OCI-LY1 (cell line): ENCODE measurements around the gene CDC25C.

Experiments
- H2AFZ ChIP-seq: fragments of 200-600 bp; sonication (generic), shearing (Covaris generic); 2 replicates; pipeline ENCODE4 v1.6.0; 2014; ENCODE audit warnings: antibody characterized with exemption, mild to moderate bottlenecking, low read length
- H3F3A ChIP-seq: fragments of 200-600 bp; sonication (generic), shearing (Covaris generic); 2 replicates; pipeline ENCODE4 v1.6.0; 2014; ENCODE audit warnings: mild to moderate bottlenecking, antibody characterized with exemption, low read length, moderate library complexity; ENCODE audit not compliant: insufficient read depth
- H3K27ac ChIP-seq: fragments of 200-600 bp; sonication (generic); 2 replicates; pipeline ENCODE4 v1.5.1; 2014; ENCODE audit warnings: low read length, mixed run types, mild to moderate bottlenecking, low read depth; ENCODE audit not compliant: poor library complexity, severe bottlenecking
- H3K27me3 ChIP-seq: fragments of 200-600 bp; sonication (generic); 2 replicates; pipeline ENCODE4 v1.6.0; 2014; ENCODE audit warnings: antibody characterized with exemption, mild to moderate bottlenecking, low read length, moderate library complexity; ENCODE audit not compliant: insufficient read depth
- H3K36me3 ChIP-seq: fragments of 200-600 bp; sonication (generic); 2 replicates; pipeline ENCODE4 v1.6.1; 2014; ENCODE audit warnings: mild to moderate bottlenecking, antibody characterized with exemption, low read length, moderate library complexity, mixed read lengths; ENCODE audit not compliant: insufficient read depth
- H3K4me1 ChIP-seq: fragments of 200-600 bp; sonication (generic); 2 replicates; pipeline ENCODE4 v1.5.1; 2014; ENCODE audit warnings: mild to moderate bottlenecking, low read length, moderate library complexity; ENCODE audit not compliant: insufficient read depth, severe bottlenecking
- H3K4me2 ChIP-seq: fragments of 200-600 bp; sonication (generic), shearing (Covaris generic); 2 replicates; pipeline ENCODE4 v1.6.1; 2014; ENCODE audit warnings: low read length
- H3K4me3 ChIP-seq: fragments of 200-600 bp; sonication (generic); 2 replicates; pipeline ENCODE4 v1.5.1; 2014; ENCODE audit warnings: low read length, low read depth, mild to moderate bottlenecking, mixed read lengths; ENCODE audit not compliant: poor library complexity, severe bottlenecking
- H3K79me2 ChIP-seq: fragments of 200-600 bp; shearing (Covaris generic); 2 replicates; pipeline ENCODE4 v1.6.1; 2016; ENCODE audit warnings: mixed run types, low read length, mixed read lengths; ENCODE audit not compliant: insufficient read depth
- H3K9ac ChIP-seq: fragments of 200-600 bp; sonication (generic), shearing (Covaris generic); 2 replicates; pipeline ENCODE4 v1.6.1; 2014; ENCODE audit warnings: mild to moderate bottlenecking, low read length, mixed read lengths
- H3K9me2 ChIP-seq: fragments of 200-600 bp; sonication (generic), shearing (Covaris generic); 2 replicates; pipeline ENCODE4 v1.6.1; 2014; ENCODE audit warnings: low read depth, mild to moderate bottlenecking, low read length, mixed read lengths
- H3K9me3 ChIP-seq: fragments of 200-600 bp; shearing (Covaris generic); 2 replicates; pipeline ENCODE4 v1.6.1; 2014; ENCODE audit warnings: low read length, mixed read lengths
- H4K20me1 ChIP-seq: fragments of 200-600 bp; sonication (generic), shearing (Covaris generic); 2 replicates; pipeline ENCODE4 v1.6.0; 2016; ENCODE audit warnings: mild to moderate bottlenecking, low read length; ENCODE audit not compliant: insufficient read depth
- CTCF ChIP-seq: fragments of 200-600 bp; sonication (generic), shearing (Covaris generic); IDR thresholded peaks from 2 replicates; pipeline ENCODE4 v1.5.1; 2017; ENCODE audit warnings: mild to moderate bottlenecking, antibody characterized with exemption, low read length, moderate library complexity, mixed read lengths
- EZH2 ChIP-seq: fragments of 200-600 bp; sonication (generic), shearing (Covaris generic); IDR thresholded peaks from 2 replicates; pipeline ENCODE4 v1.8.0; 2017; ENCODE audit warnings: borderline replicate concordance, mixed run types, mild to moderate bottlenecking, antibody characterized with exemption, low read length, moderate library complexity, mixed read lengths

The CDC25C gene

GRCh38 chr5:138371454-138371853 lies 39.9 kb upstream of the CDC25C start:
- Histone ChIP-seq H2AFZ (no peak overlapping the region), H3K4me3 (no peak overlapping the region), H3K4me1 (peaks cover 10% of the 10 kb centered on the region), H4K20me1 (no peaks in the 10 kb centered on the region), H3K9me2 (no peaks in the 10 kb centered on the region), H3K9me3 (no peaks in the 10 kb centered on the region), H3K4me2 (no peak overlapping the region), H3K36me3 (peaks cover 34% of the 10 kb centered on the region), H3K27me3 (no peaks in the 10 kb centered on the region), H3K27ac (no peak overlapping the region), H3K79me2 (peaks cover 61% of the 10 kb centered on the region), H3F3A (no peaks in the 10 kb centered on the region), H3K9ac (no peak overlapping the region)
- TF ChIP-seq EZH2 (no peak), CTCF (no peak)

- Histone ChIP-seq H3K4me1 (peaks cover 12% of the 10 kb centered on the region), H3K4me2 (no peak overlapping the region), H3K9ac (no peak overlapping the region), H3K4me3 (no peak overlapping the region), H3F3A (no peaks in the 10 kb centered on the region), H3K27me3 (no peaks in the 10 kb centered on the region), H2AFZ (no peak overlapping the region), H3K27ac (no peak overlapping the region), H4K20me1 (no peaks in the 10 kb centered on the region), H3K36me3 (peaks cover 28% of the 10 kb centered on the region; the same call in 1 of the 2 replicates), H3K9me3 (no peaks in the 10 kb centered on the region), H3K79me2 (peaks cover 69% of the 10 kb centered on the region), H3K9me2 (no peaks in the 10 kb centered on the region)
- TF ChIP-seq EZH2: no peak
- no peak for TF ChIP-seq CTCF
These were observed 38.9 kb upstream of the CDC25C start for GRCh38 chr5:138370537-138370936.

GRCh38 chr5:138369706-138370105 lies 38.1 kb upstream of the CDC25C start:
- Histone ChIP-seq H4K20me1 (no peaks in the 10 kb centered on the region), H3K4me3 (no peak overlapping the region), H3K36me3 (peaks cover 24% of the 10 kb centered on the region; the same call in 1 of the 2 replicates), H3K9me2 (no peaks in the 10 kb centered on the region), H3K4me2 (no peak overlapping the region), H3K9me3 (no peaks in the 10 kb centered on the region), H2AFZ (no peak overlapping the region), H3K27ac (no peak overlapping the region), H3K9ac (no peak overlapping the region), H3K4me1 (peaks cover 12% of the 10 kb centered on the region), H3F3A (no peaks in the 10 kb centered on the region), H3K79me2 (peaks cover 74% of the 10 kb centered on the region), H3K27me3 (no peaks in the 10 kb centered on the region)
- TF ChIP-seq EZH2 (no peak), CTCF (no peak)
